ENCODE measurements around the gene CLDN5. TPM values are rescaled to one million over a fixed set of nuclear protein-coding genes. Genes with fewer than 3 reads are reported as not detected.

CLDN5 gene
- total RNA-seq, 4 donors from 2014 or later = 65.7 to 671 (median 224) TPM

DNA sequence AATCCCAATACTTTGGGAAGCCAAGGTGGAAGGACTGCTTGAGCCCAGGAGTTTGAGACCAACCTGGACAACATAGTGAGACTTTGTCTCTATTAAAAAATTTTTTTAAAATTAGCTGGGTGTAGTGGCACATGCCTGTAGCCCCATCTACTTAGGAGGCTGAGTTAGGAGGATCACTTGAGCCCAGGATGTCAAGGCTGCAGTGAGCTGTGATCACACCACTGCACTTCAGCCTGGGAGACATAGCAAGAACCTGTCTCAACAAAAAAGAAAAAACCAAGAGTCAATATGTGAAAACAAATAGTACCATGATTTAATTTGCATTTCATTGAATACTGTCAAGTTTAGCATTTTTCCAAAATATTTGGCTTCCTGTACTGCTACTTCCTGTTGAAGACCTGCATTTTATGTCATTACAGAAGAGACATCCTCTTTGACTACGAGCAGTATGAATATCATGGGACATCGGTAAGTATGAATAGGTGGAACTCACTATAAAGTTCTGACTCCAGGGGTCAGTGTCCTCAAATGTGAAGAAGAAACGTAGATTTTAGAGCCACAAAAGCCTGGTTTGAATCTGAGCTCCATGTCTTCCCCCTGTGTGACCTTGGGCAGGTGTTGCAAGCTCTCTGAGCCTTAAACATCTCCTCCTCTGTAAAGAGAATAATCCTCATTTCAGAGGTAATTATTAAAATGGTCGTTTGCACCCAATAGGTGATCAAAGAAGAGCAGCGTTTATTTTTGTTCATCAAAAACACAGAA is 28.5 kb downstream of the CLDN5 start:
- H3K4me3 ChIP-seq = no peak overlapping the region
- H3K27ac ChIP-seq = no peak overlapping the region
- no peaks in the 10 kb centered on the region for H3K9me3 ChIP-seq
- H3K27me3 ChIP-seq = no peaks in the 10 kb centered on the region
- TF ChIP-seq, protein P1, sequence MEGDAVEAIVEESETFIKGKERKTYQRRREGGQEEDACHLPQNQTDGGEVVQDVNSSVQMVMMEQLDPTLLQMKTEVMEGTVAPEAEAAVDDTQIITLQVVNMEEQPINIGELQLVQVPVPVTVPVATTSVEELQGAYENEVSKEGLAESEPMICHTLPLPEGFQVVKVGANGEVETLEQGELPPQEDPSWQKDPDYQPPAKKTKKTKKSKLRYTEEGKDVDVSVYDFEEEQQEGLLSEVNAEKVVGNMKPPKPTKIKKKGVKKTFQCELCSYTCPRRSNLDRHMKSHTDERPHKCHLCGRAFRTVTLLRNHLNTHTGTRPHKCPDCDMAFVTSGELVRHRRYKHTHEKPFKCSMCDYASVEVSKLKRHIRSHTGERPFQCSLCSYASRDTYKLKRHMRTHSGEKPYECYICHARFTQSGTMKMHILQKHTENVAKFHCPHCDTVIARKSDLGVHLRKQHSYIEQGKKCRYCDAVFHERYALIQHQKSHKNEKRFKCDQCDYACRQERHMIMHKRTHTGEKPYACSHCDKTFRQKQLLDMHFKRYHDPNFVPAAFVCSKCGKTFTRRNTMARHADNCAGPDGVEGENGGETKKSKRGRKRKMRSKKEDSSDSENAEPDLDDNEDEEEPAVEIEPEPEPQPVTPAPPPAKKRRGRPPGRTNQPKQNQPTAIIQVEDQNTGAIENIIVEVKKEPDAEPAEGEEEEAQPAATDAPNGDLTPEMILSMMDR (IDR thresholded peaks at IDR 0.05) = peak in 2 of 4 experiments; percentile 16 to 56
- no peak for TF ChIP-seq POLR2A (IDR thresholded peaks at IDR 0.05)
- no peak for DNase-seq
- H3K4me1 ChIP-seq = no peaks in the 10 kb centered on the region
- intact Hi-C loops (cut with DNase I; ENCODE audit: low total_unique reads) = no loop called here
- no peaks in the 10 kb centered on the region for H3K36me3 ChIP-seq

DNA sequence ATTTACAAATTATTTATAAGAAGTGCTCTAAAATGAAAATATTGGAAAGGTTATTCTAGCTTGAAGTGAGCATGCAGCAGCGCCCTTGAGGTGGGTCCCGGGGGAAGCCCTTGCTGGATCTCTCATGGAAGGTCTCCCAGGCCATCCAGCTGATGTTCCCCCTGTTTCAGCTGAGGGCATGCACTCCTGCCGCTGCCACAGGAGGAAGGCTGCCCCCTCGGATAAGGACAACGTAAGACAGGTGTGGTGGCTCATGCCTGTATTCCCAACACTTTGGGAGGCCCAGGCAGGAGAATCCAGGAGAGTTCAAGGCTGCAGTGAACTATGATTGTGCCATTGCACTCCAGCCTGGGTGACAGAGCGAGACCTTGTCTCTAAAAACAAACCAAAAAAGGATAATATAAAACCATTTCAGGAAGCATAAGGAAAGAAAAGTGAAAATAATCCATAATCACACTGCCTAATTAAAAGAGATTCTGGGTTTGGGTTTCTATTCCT is 29.5 kb downstream of the CLDN5 start:
- no peaks in the 10 kb centered on the region for H3K36me3 ChIP-seq
- H3K4me1 ChIP-seq = no peaks in the 10 kb centered on the region
- no peak overlapping the region for H3K27ac ChIP-seq
- no peaks in the 10 kb centered on the region for H3K9me3 ChIP-seq
- intact Hi-C loops (cut with DNase I; ENCODE audit: low total_unique reads) = no loop called here
- TF ChIP-seq, protein P1 (IDR thresholded peaks at IDR 0.05) = no peak
- no peak for TF ChIP-seq POLR2A (IDR thresholded peaks at IDR 0.05)
- H3K27me3 ChIP-seq = no peaks in the 10 kb centered on the region
- no peak overlapping the region for H3K4me3 ChIP-seq
- no peak for DNase-seq

DNA sequence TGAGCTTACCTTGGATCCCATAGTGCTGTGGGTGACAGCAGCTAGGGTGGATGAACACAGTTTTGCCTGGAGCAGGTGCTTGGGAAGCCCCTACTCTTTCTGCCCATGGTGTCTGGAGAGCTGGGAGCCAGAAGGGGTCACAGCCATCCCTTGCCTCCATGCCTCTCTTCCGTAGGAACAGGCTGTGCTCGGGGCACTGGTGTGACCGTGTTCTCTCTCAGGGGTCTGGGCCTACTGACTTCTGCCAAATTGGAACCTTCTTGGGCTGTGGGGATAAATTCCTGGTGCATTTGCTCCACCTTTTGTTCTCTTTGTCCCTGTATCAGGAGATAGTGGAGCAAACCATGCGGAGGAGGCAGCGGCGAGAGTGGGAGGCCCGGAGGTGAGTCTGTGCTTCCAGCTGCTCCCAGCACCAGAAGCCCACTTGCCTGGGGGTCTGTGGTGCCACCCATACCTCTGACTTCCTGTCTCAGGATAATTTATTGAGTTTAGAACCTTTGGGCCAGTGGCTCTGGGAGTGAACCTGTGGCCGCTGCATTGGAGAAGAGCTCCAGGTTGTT is 30.1 kb downstream of the CLDN5 start:
- TF ChIP-seq, protein P1 (IDR thresholded peaks at IDR 0.05) = no peak
- no peak for TF ChIP-seq POLR2A (IDR thresholded peaks at IDR 0.05)
- Histone ChIP-seq H3K27me3 (no peaks in the 10 kb centered on the region), H3K36me3 (no peaks in the 10 kb centered on the region), H3K4me3 (no peak overlapping the region), H3K9me3 (no peaks in the 10 kb centered on the region), H3K27ac (no peak overlapping the region), H3K4me1 (no peaks in the 10 kb centered on the region)
- DNase-seq = no peak
- intact Hi-C loops (cut with DNase I; ENCODE audit: low total_unique reads) = no loop called here

DNA sequence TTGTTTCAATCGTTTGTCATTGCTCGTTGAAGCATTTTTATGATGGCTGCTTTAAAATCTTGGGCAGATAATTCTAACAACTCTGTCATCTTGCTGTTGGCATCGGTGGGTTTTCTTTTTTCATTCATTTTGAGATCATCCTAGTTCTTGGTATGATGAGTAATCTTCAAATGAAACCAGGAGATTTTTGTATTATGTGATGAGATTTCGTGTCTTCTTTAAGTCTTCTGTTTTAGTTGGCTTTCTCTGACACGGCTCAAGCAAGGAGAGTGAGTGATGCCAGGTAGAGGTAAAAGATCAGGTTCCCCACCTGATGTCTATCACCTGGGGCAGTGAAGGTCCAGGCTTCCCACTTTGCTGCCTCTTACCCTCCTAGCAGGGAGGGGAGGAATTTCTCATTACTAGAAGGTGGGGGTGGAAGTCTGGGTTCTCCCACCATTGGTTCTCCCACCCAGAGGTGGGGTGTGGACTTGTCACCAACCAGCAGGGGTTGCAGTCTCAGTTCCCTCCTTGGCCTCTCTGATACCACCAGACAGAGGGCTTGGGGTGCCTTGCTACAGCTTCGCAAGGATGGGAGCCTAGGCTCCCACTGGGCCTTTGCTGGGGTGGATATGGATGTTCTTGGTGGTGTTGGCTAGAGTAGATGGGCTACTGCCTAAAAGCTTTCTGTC is 31.6 kb downstream of the CLDN5 start:
- no peaks in the 10 kb centered on the region for H3K9me3 ChIP-seq
- TF ChIP-seq, protein P1 (IDR thresholded peaks at IDR 0.05) = no peak
- TF ChIP-seq POLR2A (IDR thresholded peaks at IDR 0.05) = no peak
- intact Hi-C loops (cut with DNase I; ENCODE audit: low total_unique reads) = no loop called here
- no peaks in the 10 kb centered on the region for H3K4me1 ChIP-seq
- no peak overlapping the region for H3K27ac ChIP-seq
- H3K4me3 ChIP-seq = no peak overlapping the region
- no peaks in the 10 kb centered on the region for H3K27me3 ChIP-seq
- H3K36me3 ChIP-seq = no peaks in the 10 kb centered on the region
- DNase-seq = no peak
